ENCODE measurements around the gene TMEM229B.
"Not testable (repeated sequence)": the region's sequence is repeated elsewhere in the genome, so short reads cannot be mapped to it uniquely, and the experiment has no call there.

The TMEM229B gene

DNA sequence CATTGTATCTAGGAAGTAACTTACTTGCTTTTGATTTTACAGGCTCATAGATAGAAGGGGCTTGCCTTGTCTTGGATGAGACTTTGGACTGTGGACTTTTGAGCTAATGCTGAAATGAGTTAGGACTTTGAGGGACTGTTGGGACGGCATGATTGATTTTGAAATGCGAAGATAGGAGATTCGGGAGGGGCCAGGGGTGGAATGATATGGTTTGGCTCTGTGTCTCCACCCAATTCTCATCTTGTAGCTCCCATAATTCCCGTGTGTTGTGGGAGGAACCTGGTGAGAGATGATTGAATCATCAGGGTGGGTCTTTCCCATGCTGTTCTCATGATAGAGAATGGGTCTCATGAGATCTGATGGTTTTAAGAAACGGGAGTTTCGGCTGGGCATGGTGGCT is 36.9 kb downstream of the TMEM229B start:
- not testable (repeated sequence) for DNase-seq

DNA sequence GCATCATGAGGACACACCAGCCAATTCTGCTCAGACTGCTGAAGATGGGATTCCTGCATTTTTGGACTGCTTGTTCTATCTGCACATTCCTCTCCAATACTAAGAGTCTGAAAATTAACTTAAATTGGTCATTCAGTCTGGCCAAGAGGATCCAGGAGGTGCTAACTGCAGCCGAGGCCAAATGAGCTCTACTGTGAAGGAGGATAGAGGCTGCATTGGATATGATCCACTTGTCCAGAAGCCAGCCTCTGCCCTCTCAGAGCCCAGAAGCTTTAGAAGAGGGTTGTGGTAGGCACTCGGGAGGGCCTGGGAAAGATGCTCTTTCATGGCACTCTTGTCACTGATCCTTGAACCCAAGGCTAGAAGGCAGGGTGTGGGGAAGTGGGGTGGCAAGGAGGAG is 39.4 kb downstream of the TMEM229B start:
- no peak for DNase-seq

DNA sequence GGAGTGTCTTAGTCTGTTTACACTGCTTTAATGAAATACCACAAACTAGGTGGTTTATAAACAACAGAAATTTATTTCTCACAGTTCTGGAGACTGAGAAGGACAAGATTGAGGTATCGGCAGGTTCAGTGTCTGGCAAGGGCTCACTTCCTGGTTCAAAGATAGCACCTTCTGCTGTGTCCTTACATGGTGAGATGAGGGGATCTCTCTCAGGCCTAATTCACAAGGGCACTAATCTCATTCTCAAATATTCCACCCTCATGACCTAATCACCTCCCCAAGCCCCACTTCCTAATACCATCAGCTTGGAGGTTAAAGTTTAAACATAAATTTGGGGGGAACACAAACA is 41.5 kb downstream of the TMEM229B start:
- no peak for DNase-seq

DNA sequence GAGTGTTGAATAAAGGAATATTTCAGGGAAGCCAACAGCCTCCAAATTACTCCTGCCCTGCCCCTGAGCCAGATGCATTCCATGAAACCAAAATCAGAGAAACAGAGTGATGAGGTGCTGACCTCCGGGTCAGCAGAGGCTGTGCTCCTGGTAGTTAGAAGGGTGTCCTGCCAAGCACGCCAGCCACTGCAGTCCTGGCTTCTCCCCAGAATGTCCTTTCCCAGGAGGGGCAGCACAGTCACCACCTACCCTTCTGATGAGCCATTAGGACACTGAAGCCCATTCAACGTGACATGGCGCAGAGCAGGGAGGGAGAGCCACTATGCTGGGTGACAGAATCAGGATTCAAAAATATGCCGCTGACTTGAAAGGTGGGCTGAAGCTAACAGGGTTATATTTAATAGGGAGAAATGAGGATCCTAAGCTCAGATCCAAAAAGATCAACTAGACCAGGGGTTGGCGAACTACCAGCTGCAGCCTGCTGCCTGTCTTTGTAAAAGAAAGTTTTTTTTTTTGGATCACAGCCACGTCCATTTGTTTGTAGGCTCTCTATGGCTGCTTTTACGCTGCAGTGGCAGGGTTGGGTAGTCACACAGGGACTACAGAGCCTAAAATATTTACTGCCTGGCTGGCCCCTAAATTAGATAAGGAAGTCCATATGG is 42.0 kb downstream of the TMEM229B start:
- peak; percentile 26 for DNase-seq

DNA sequence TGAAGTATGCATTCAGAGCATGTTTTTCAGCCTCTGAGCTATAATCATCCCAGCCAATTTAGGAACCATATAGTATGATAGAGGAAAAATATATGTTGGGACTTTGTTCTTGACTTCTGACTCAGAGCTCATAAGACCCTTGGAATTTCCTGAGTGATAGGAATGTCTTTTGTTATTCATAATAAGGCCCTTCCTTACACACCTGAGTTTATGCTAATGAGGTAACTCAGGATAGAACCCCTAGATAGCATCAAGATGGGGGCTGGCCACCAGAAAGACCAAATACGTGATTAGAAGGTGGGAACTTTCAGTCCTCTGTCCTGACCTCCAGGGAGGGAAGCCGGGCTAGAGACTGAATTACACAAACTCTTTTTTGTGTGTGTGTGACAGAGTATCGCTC is 44.1 kb downstream of the TMEM229B start:
- no peak for DNase-seq

DNA sequence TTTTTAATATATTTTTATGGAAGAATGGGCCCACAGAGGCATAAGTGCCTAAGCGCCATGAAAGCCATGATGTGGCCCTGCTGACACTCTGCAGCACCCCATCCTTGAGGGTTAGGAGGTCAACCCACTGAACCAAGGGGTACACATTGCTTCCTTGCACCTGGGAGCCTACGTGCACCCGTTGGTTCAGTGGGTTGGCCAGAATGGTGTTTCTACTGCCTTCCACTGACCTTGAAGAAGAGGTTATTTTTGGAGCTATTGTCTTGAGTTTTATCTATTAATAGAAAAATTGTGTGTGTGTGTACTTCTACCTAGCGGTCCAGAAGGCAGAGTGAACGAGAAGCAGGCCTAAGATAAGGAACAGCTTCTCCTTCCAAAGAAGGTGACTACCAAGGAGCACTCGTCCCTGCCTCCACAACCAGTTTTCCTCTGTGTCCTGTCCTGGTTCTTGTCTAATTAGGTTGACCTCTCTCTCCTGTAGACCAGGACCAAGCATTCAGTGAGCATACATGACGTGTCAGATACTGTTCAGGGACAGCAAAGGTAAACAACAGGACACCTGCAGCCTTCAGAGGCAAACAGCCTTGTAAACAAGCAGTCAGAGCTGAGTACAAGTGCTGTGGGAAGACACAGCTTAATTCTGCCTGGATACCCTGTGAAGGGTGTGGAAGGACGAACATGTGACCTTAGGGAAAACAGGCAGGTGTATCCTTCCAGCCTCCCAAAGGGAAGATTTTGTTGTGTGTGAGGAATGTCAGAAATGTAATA is 46.2 kb downstream of the TMEM229B start:
- DNase-seq: peak; percentile 80

DNA sequence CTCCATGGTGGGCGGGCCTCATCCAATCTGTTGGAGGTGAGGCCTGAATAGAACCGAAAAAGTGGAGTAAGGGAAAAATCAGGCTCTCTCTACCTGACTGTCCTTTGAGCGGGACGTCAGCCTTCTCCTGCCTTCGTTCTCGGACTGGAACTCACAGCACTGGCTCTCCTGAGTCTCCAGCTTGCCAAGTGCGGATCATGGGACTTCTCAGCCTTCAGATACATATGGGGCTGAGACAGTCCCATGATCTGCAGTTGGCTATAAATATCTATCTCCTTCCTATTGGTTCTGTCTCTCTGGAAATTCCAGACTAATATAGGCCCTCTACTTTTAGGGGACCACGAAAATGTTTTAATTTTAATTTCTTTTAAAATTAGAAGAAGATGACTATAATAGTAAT is 46.8 kb downstream of the TMEM229B start:
- no peak for DNase-seq

DNA sequence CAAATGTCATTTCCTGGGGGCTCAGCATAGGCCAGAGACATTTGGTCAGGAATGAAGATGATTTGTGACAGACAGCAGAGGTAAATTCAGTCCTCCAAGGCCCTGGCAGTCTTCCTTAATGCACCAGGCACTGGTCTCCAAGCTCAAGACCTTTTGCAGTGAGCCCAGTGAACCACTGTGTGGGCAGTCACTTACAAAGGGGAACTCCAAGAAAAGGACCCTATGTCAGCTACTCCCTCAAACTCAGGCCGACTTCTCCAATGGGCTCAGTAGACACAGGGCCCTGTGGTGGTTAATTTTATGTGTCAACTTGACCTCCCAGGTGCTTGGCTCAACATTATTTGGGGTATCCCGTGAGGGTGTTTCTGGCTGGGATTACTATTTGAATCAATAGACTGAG is 47.3 kb downstream of the TMEM229B start:
- DNase-seq: no peak

DNA sequence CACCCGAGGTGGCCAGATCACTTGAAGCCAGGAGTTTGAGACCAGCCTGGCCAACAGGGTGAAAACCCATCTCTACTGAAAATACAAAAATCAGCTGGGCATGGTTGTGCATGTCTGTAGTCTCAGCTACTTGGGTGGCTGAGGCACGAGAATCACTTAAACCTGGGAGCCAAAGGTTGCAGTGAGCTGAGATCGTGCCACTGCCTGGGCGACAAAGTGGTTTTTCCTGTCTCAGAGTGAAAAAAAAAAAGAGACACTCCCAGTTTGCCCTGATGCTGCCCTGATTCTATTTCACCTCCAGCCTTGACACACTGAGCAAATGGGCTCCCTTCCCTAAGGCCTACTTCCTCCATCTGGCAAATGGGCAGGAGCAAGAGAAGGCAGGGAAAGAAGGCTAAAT is 48.0 kb downstream of the TMEM229B start:
- DNase-seq: peak; percentile 44

DNA sequence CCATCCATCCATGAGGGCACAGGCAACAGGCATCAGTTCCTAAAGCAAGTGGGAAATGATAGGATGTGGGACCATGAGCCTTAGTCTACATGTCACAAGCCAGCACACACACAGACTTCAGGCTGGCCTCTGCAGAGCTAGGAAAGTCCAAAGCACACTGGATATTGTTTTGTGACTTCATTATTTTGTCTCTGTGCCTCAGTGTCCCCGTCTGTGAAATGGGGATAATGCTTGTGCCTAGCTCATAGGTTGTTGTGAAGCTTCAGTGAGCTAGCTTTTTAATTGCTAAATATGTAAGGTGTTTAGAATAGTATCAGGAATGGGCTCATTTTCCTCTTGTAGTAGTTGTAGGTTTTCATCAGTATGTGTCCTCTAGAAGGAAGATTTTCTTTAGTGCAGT is 49.6 kb downstream of the TMEM229B start:
- no peak for DNase-seq

DNA sequence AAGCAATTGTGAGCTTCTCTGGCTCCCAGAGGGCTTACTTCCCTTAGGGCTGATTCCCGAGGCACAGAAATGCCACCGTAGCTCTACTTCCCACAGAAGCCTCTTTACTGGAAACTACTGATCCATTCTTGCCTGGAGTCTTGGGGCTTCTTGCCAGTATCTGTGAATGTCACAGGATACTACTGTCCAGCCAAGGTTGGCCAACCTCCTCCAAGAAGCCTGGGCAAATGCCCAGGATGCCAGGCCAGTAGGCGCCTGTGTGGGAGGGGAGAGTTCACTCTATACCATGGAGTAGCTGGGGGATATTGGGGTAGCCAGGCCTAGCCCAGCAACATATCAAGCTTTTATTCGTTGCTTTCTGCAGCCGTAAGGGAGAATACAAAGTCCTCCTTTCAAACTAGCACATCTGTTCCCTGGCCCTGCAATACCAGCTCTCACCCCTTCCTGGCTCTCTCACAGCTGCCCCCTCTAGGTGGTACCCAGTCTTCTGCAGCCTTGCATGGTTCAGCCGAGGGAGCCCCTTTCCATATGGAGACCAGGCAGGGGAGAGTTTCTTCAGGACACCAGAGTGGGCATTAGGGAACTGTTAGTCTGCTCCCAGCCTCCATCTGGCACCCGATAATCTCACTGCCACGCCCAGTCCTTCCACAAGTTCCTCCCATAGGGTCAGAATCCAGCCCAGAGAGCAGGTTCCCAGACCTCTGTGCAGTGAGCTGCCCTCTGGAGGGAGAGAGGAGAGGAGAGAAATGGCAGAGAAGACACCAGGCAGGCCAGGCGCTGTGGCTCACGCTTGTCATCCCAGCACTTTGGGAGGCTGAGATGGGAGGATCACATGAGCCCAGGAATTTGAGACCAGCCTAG is 52.3 kb downstream of the TMEM229B start:
- no peak for DNase-seq

DNA sequence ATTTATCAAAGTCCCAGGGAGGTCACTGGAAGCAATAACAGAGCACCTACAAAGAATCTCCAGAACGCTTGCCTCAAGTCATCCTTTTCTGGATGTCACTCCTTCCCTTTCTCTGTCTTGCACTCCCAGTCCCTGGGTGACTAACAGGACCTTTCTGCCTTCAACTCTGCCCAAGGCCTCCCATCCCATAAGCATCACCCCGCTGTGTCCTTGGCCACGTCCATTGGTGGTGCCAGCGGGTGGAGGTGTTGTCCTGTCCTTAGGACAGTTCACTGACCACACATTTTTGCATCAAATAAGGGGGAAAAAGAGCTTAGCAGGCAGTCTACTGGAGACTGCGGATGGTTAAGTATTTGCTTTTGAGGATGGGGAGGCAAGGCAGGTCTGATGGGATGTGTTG is 52.9 kb downstream of the TMEM229B start:
- no peak for DNase-seq

DNA sequence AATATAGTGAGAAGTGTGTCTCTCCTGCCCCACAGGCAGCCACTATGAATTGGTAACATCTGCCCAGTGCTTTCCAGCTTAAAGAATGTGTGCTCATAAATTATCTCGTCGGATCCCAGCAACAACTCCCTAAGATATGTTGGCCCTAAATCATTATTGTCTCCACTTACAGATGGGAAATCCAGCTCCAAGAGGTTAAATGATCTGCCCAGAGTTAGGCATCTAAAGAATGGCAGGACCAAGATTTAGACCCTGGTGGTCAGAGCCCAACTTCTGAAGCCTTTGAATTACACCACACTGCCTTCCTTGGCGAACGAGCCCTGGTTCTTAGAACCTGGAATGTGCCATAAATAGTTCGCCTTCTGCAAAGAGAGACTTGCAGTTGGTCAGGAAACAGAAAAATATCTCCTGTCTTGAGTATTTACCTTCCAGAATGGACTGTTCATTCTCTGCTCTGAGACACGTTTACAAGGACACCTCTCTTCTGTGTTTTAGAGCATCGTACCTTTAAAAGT is 56.4 kb downstream of the TMEM229B start:
- DNase-seq: no peak

DNA sequence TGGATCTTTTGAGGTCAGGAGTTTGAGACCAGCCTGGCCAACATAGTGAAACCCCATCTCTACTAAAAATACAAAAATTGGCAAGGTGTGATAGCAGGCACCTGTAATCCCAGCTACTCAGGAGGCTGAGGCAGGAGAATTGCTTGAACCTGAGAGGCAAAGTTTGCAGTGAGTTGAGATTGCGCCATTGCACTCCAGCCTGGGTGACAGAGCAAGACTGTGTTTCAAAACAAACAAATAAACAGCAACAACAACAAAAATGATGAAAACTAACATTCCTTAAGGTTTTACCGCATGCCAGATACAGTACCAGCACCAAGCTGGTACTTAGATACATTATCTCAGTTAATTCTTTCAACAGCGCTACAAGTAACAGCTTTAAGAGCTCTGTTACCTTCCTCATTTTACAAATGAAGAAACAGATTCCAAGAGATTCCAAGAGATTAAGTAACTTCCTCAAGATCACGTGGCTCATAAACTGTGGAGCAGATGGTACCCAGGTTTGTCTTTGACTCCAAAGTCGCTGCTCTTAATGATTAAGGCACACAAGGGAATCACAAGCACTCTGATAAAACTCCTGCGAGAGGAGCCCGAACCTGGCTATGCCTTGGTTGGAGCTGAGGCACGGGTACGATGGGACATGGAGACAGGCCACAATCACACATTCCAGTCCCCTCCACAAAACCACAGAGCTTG is 58.9 kb downstream of the TMEM229B start:
- no peak for DNase-seq

DNA sequence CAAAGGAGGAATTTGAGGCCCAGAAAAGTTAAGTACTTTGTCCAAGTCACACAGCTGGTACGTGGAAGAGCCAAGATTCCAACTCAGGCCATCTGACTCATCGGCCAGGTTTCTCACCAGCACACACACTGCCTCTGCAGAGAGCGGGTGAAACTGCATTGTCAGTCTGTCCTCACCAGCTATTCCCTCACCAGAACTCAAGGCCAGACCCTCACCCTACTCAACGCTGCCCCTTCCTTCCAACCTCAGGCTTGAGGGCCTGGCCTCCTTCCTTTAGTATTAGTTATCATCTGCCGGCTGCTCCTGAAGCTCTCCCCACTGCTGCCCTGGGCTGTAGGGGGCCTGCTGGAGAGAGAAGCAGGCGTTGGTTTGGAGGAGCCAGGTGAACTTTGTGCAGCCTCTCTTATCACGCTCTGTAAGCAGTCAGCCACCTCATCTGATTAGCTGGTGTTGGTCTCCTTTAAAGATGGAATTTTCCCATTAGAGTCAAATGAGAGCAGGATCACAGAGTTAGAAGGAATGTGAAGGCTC is 60.0 kb downstream of the TMEM229B start:
- DNase-seq: no peak

DNA sequence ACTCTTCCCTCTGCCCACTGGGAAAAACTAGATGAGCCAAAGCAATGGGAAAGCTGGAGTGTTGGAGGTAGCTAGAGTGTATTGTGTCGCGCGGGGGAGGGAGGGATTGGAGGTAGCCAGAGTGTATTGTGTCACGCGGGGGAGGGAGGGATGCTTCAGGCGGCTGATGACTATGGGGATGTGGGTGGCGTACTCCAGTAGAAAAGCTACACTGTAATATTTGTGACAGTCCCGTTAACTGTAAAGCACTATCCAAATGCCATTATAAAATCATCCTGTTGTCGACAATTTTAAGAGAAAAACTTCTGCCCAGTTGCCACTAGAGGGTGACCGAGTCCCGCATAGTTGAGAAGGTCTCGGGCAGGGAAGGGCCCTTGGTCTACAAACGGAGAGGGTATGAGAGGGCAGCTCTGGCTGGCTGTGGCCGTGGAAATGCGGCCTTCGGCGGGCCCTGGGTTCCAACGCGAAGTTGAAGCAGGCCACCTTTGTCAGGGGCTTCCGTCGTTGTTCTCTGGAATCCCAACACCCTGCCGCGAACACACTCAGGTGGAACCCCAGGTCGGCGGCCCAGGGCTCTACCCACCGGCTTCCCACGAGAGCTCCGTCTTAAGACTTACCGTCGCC is 61.4 kb downstream of the TMEM229B start:
- DNase-seq: peak; percentile 41

DNA sequence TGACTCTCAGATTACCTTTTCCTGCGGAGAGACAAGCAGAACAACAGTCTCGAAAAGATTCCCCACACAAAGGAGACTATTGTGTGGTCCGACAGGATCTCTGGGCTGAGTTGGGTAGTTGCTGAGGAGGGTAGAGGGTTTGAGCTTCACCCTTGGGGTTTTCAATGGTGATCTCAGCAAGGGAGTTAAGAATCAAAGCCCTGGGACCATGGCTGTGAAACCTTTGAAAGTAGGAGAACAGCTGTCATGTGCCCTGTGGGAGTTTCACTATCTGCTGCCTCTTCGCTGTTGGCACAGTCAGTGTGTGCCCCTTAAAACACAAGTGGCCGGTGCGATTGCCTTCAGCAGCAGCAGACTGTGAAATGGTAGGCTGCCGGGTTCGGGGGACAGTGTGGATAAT is 62.4 kb downstream of the TMEM229B start:
- no peak for DNase-seq

DNA sequence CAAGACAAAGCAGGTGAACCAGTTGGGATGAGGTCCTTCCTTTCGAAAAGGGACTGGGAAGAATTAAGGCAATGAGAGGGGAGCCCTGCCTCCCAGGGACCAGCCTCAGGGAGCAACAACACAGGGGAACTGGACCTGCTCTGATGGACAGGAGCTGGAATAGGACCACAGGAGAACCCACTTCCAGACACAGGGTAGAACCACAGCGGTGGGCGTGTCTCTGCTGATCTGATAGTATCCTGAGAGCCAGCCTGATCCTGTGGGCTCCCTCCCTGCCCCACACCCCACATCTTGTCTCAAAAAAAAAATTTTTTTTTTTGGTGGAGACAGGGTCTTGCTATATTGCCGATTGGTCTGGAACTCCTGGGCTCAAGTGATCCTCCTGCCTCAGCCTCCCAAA is 62.9 kb downstream of the TMEM229B start:
- no peak for DNase-seq

DNA sequence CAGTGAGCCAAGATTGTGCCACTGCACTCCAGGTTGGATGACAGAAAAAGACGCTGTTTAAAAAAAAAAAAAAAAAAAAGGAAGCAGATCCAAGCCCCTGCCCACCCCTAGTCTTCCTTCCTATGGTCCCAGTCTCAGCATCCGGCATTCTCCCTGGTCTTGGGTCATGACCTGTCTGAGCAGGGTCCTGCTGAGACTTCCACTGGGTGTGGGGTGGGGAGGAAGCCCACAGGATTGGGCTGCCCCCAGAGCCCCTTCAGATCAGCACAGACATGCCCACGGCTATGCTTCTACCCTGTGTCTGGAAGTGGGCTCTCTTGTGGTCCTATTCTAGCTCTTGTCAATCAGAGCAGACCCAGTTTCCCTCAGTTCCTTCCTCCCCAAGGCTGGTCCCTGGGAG is 64.0 kb downstream of the TMEM229B start:
- DNase-seq: no peak

DNA sequence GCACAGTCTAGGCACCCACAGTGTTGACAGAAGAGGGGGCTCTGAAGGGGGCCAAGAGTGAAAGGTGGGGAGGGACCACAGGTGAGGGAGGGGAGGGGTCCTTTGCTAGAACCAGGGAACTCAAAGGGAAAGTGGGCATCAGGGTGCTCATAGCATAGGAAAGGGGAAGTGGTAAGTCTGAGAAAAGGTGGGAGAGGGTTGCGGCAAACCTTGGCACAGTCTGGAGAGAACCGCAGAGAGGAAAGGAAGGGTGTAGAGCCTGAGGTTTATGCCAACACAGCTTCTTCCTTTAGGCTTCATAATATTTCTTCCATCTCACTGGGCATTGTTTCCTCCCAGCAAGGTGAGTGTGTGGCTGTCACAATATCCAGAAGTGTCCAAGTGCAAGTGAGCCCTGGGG is 65.1 kb downstream of the TMEM229B start:
- no peak for DNase-seq

DNA sequence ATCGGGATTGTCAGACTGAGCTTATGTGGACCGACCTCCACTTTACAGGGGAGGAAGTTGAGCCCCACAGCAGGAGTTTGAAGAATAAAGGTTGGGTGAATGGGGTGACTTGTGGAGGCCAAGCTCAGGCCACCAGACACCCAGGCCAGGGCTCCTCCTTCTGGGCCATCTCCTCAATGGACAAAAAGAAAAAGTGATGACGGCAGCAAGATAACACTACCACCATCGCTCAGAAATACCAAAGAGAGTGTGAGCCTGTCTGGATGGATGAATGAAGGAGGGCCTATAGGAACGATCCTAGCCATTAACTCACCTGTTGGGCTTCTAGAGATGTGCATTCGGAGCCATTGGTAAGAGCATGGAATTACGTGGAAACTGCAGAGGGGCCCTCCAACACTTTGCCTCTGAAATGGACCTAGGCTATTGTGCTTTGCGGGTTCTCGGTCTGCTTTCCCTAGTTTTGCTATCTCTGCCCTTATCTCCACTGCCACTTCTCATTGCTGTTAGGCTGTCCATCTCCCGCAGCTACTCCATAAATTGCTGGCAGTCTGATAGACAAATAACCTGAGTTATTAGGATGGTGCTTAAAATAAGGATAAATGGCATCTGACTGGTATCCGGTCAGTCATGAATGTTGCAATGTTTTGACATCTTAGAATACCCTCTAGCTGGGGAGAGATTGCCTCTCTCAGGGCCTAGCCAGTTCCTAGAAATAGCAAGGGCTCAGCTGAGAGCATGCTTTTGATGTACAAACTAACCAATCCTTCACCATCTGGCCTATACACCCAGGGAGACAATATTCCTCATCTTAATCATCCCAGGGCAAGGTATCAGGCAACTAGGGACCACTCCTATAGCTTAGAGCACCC is 66.9 kb downstream of the TMEM229B start:
- no peak for DNase-seq
